GM19452 (cell line): ENCODE measurements around the gene TMEM121B.

Experiments
- ATAC-seq: cut with Tn5 transposase; IDR thresholded peaks from one replicate; pipeline ENCODE4 v1.9.1; 2021; ENCODE audit not compliant: unreplicated experiment

The TMEM121B gene

GRCh38 chr22:17138513-17138912 is 17.4 kb upstream of the TMEM121B start:
- no peak for ATAC-seq

GRCh38 chr22:17137861-17138425 is 16.8 kb upstream of the TMEM121B start:
- no peak for ATAC-seq

GRCh38 chr22:17137170-17137569 is 16.0 kb upstream of the TMEM121B start:
- no peak for ATAC-seq

GRCh38 chr22:17135153-17135760 is 14.1 kb upstream of the TMEM121B start:
- no peak for ATAC-seq

GRCh38 chr22:17133137-17133536 is 12.0 kb upstream of the TMEM121B start:
- no peak for ATAC-seq

GRCh38 chr22:17132112-17132511 is 11.0 kb upstream of the TMEM121B start:
- no peak for ATAC-seq

- ATAC-seq = no peak
Observed at GRCh38 chr22:17131686-17132085, 10.5 kb upstream of the TMEM121B start.

GRCh38 chr22:17130199-17130598 is 9.0 kb upstream of the TMEM121B start:
- ATAC-seq = no peak

GRCh38 chr22:17120711-17121232 is 388 bp downstream of the TMEM121B start:
- ATAC-seq = no peak

GRCh38 chr22:17120281-17120680 is 879 bp downstream of the TMEM121B start:
- ATAC-seq = no peak

GRCh38 chr22:17119481-17120202 is 1.5 kb downstream of the TMEM121B start:
- no peak for ATAC-seq

GRCh38 chr22:17118342-17118741 is 2.8 kb downstream of the TMEM121B start:
- ATAC-seq = no peak

- ATAC-seq = no peak
Observed at GRCh38 chr22:17117890-17118289, 3.3 kb downstream of the TMEM121B start.

- ATAC-seq = no peak
Observed at GRCh38 chr22:17117400-17117799, 3.8 kb downstream of the TMEM121B start.

- ATAC-seq = no peak
Observed at GRCh38 chr22:17116572-17117330, 4.4 kb downstream of the TMEM121B start.

- no peak for ATAC-seq
Observed at GRCh38 chr22:17115945-17116565, 5.1 kb downstream of the TMEM121B start.

- no peak for ATAC-seq
Observed at GRCh38 chr22:17115236-17115635, 5.9 kb downstream of the TMEM121B start.

- ATAC-seq = no peak
Observed at GRCh38 chr22:17114898-17115235, 6.3 kb downstream of the TMEM121B start.

GRCh38 chr22:17114173-17114897 is 6.8 kb downstream of the TMEM121B start:
- no peak for ATAC-seq

GRCh38 chr22:17113600-17113999 is 7.6 kb downstream of the TMEM121B start:
- ATAC-seq = no peak
